Fibroblast of skin of right quadriceps (primary cell): ENCODE data around the gene NIP7.
"Not testable (repeated sequence)": the region's sequence is repeated elsewhere in the genome, so short reads cannot be mapped to it uniquely, and the experiment has no call there.

Experiments used
- DNase-seq: peaks from one replicate; pipeline ENCODE4 v3.0.0-alpha.2; 2013

Gene NIP7

GRCh38 chr16:69339289-69340094 is at the start of gene NIP7, which contains the start of gene COG8:
Gene NIP7 (plus strand): TSS chr16:69339772. CDS start chr16:69339830, 58 bp downstream.
Gene COG8 (minus strand): TSS chr16:69339564. CDS start chr16:69339552, 12 bp downstream.
- peak; percentile 99 for DNase-seq

- DNase-seq: not testable (repeated sequence)
These were observed 47.9 kb upstream of the NIP7 start for GRCh38 chr16:69291657-69292056.

- no peak for DNase-seq
These were observed 46.2 kb upstream of the NIP7 start for GRCh38 chr16:69293401-69293800.

GRCh38 chr16:69294051-69294450 is 45.5 kb upstream of the NIP7 start:
- DNase-seq: no peak

- DNase-seq: not testable (repeated sequence)
These were observed 42.8 kb upstream of the NIP7 start for GRCh38 chr16:69296771-69297170.

- no peak for DNase-seq
These were observed 41.3 kb upstream of the NIP7 start for GRCh38 chr16:69298261-69298660.

GRCh38 chr16:69301187-69301586 is 38.4 kb upstream of the NIP7 start:
- no peak for DNase-seq

- no peak for DNase-seq
These were observed 37.7 kb upstream of the NIP7 start for GRCh38 chr16:69301861-69302260.

GRCh38 chr16:69302301-69302700 is 37.3 kb upstream of the NIP7 start:
- DNase-seq: no peak

GRCh38 chr16:69306031-69306430 is 33.5 kb upstream of the NIP7 start:
- no peak for DNase-seq

- DNase-seq: no peak
These were observed 32.5 kb upstream of the NIP7 start for GRCh38 chr16:69307091-69307490.

GRCh38 chr16:69307856-69308255 is 31.7 kb upstream of the NIP7 start:
- no peak for DNase-seq

GRCh38 chr16:69309316-69309715 is 30.3 kb upstream of the NIP7 start:
- DNase-seq: no peak

GRCh38 chr16:69310653-69311532 is 28.7 kb upstream of the NIP7 start, which contains the start of gene VPS4A:
Gene VPS4A (plus strand): TSS chr16:69311350. CDS start chr16:69311512, 162 bp downstream.
- DNase-seq: peak; percentile 95

- no peak for DNase-seq
These were observed 27.8 kb upstream of the NIP7 start for GRCh38 chr16:69311533-69312387.

- DNase-seq: no peak
These were observed 26.1 kb upstream of the NIP7 start for GRCh38 chr16:69313469-69313868.

- no peak for DNase-seq
These were observed 25.0 kb upstream of the NIP7 start for GRCh38 chr16:69314534-69314933.

GRCh38 chr16:69315486-69316311 is 23.9 kb upstream of the NIP7 start:
- no peak for DNase-seq

GRCh38 chr16:69316595-69317034 is 23.0 kb upstream of the NIP7 start:
- DNase-seq: no peak

GRCh38 chr16:69318177-69318910 is 21.2 kb upstream of the NIP7 start:
- no peak for DNase-seq

GRCh38 chr16:69318911-69319289 is 20.7 kb upstream of the NIP7 start:
- no peak for DNase-seq
